Left cardiac atrium (tissue), 4 donors: Measurements from ENCODE around the gene ZNF611. TPM values are rescaled to one million over a fixed set of nuclear protein-coding genes. Genes with fewer than 3 reads are reported as not detected.
"Not testable (repeated sequence)": the region's sequence is repeated elsewhere in the genome, so short reads cannot be mapped to it uniquely, and the experiment has no call there.

Experiments used
- ATAC-seq, 2 donors: fragments of 200-7000 bp; cut with Tn5 transposase; one replicate each; pipeline ENCODE4 v1.9.1; 2020; ENCODE audit warnings: mild to moderate bottlenecking in 2 of 2, moderate library complexity in 2 of 2
- DNase-seq: peaks from one replicate; pipeline ENCODE4 v3.0.0-alpha.2; 2020
- intact Hi-C, 2 donors: fragments of 100-400 bp; cut with DNase I; formaldehyde crosslinking; loops; one replicate each; pipeline versions ENCODE4 v1.14.1 to v1.15.1; 2022 to 2023
- long read RNA-seq: library from polyadenylated mRNA; unstranded; transcript quantifications from one replicate; pipeline ENCODE4 v2.0.0, GENCODE V29; 2021
- total RNA-seq, 2 donors: library from RNA; stranded (reverse); fragmentation: NEBNext Ultra II Directional; extraction: Animal tissue kit (Norgen Biotek cat#: 25700); gene quantifications; one replicate each; pipeline ENCODE4 v1.2.1, GENCODE V29; 2021
- donor health status: DM: no; HTN: yes; CAD: no.
- donor health status: DM: no; HTN: yes; CAD: no; lungs with severe emphysema.
- donor health status: DM: yes; HTN: yes; CAD: no.
- donor health status: Dilated cardiomyopathy.

Gene ZNF611
- total RNA-seq, result 10 to 100 TPM in 1 of 2 donors, 1 to 10 TPM in 1; 9.2 to 11.3 TPM
- long read RNA-seq, full-length matches to known transcripts, result 2 of 4 reads
- long read RNA-seq, partial matches to known transcripts, result 0 of 4 reads
- long read RNA-seq, other reads (novel, unspliced or antisense), result 2 of 4 reads

GRCh38 chr19:52734893-52735661 lies at the start of gene ZNF611:
Gene ZNF611, minus strand, starts transcription at chr19:52735044. Its CDS starts 19,150 bp downstream, at chr19:52715894.
- ATAC-seq (peak; percentile 99), DNase-seq (peak; percentile 99)
- intact Hi-C loops, result loop anchor here in 1 of 2 donors (5.0 kb wide), 1 partner anchor 43 kb away; no protein-coding TSS in a partner anchor

- ATAC-seq, intact Hi-C loops, DNase-seq: not testable (repeated sequence)
Observed at GRCh38 chr19:52782864-52783263, 48.0 kb upstream of the ZNF611 start.

- intact Hi-C loops, result no loop called here
- ATAC-seq (no peak), DNase-seq (no peak)
Observed at GRCh38 chr19:52778811-52779210, 44.0 kb upstream of the ZNF611 start.

GRCh38 chr19:52756447-52756846 lies 21.6 kb upstream of the ZNF611 start:
- ATAC-seq, intact Hi-C loops, DNase-seq: not testable (repeated sequence)

- intact Hi-C loops, result loop anchor here (5.0 to 10.0 kb wide), 2 partner anchors 495 to 502 kb away; no protein-coding TSS in a partner anchor
- ATAC-seq (no peak), DNase-seq (no peak)
Observed at GRCh38 chr19:52749780-52750179, 14.9 kb upstream of the ZNF611 start.

- intact Hi-C loops, result loop anchor here (5.0 to 10.0 kb wide), 2 partner anchors 494 to 501 kb away; no protein-coding TSS in a partner anchor
- DNase-seq (peak; percentile 41), ATAC-seq (peak; percentile 55 to 59)
Observed at GRCh38 chr19:52748336-52748950, 13.6 kb upstream of the ZNF611 start.

- not testable (repeated sequence) for ATAC-seq, DNase-seq
- intact Hi-C loops, result loop anchor here (5.0 to 10.0 kb wide), 2 partner anchors 491 to 499 kb away; no protein-coding TSS in a partner anchor
Observed at GRCh38 chr19:52745919-52746318, 11.1 kb upstream of the ZNF611 start.

- intact Hi-C loops, result loop anchor here in 1 of 2 donors (10.0 kb wide), 1 partner anchor 488 kb away; no protein-coding TSS in a partner anchor
- no peak for ATAC-seq
Observed at GRCh38 chr19:52743091-52743490, 8.2 kb upstream of the ZNF611 start.

GRCh38 chr19:52742516-52742915 lies 7.7 kb upstream of the ZNF611 start:
- ATAC-seq, result no peak
- DNase-seq, result no peak
- intact Hi-C loops, result loop anchor here in 1 of 2 donors (10.0 kb wide), 1 partner anchor 488 kb away; no protein-coding TSS in a partner anchor

More at GRCh38 chr19:52743091-52743490, 8.2 kb upstream of the ZNF611 start:
- no peak for DNase-seq

- DNase-seq (no peak), ATAC-seq (no peak)
- intact Hi-C loops, result loop anchor here in 1 of 2 donors (10.0 kb wide), 1 partner anchor 487 kb away; no protein-coding TSS in a partner anchor
Observed at GRCh38 chr19:52741951-52742485, 7.2 kb upstream of the ZNF611 start.

GRCh38 chr19:52741371-52741770 lies 6.5 kb upstream of the ZNF611 start:
- intact Hi-C loops, result loop anchor here in 1 of 2 donors (10.0 kb wide), 1 partner anchor 487 kb away; no protein-coding TSS in a partner anchor
- not testable (repeated sequence) for ATAC-seq, DNase-seq

GRCh38 chr19:52739576-52739975 lies 4.7 kb upstream of the ZNF611 start:
- intact Hi-C loops, result loop anchor here in 1 of 2 donors (5.0 kb wide), 1 partner anchor 47 kb away; no protein-coding TSS in a partner anchor
- ATAC-seq (no peak), DNase-seq (no peak)

- intact Hi-C loops, result loop anchor here in 1 of 2 donors (5.0 kb wide), 1 partner anchor 43 kb away; no protein-coding TSS in a partner anchor
- DNase-seq (peak; percentile 90), ATAC-seq (peak; percentile 42 to 68)
Observed at GRCh38 chr19:52735734-52736133, 890 bp upstream of the ZNF611 start.

- DNase-seq, result peak; percentile 44
- ATAC-seq, result peak; percentile 19 to 50
- intact Hi-C loops, result no loop called here
Observed at GRCh38 chr19:52734331-52734892, 432 bp downstream of the ZNF611 start.

- DNase-seq, intact Hi-C loops, ATAC-seq: not testable (repeated sequence)
Observed at GRCh38 chr19:52726051-52726450, 8.8 kb downstream of the ZNF611 start.

GRCh38 chr19:52725528-52725961 lies 9.3 kb downstream of the ZNF611 start:
- intact Hi-C loops, result no loop called here
- ATAC-seq, result no peak
- DNase-seq, result no peak

GRCh38 chr19:52724701-52725514 lies 9.9 kb downstream of the ZNF611 start:
- no peak for DNase-seq
- no peak for ATAC-seq
- intact Hi-C loops, result no loop called here
